IMR-90 (cell line): Measurements from ENCODE around the gene SPACA5. TPM values are rescaled to one million over a fixed set of nuclear protein-coding genes. Genes with fewer than 3 reads are reported as not detected.

Experiments used
- ATAC-seq: fragments of 200-7000 bp; cut with Tn5 transposase; 2 replicates; pipeline ENCODE4 v1.9.1; 2020; ENCODE audit warnings: low read depth, mild to moderate bottlenecking, moderate library complexity
- BruUV-seq: library from RNA; stranded (reverse); fragments of 400-500 nt; replicated peaks from 2 replicates; lab custom pipeline; 2021; lab: Mats Ljungman, UMichigan
- CTCF ChIA-PET: fragments of 300-600 bp; formaldehyde crosslinking; extraction: SDS; loops from one replicate; lab custom pipeline; 2021; ENCODE audit warnings: antibody characterized with exemption; lab: Yijun Ruan, JAX
- POLR2A ChIA-PET: fragments of 300-600 bp; sonication (Branson Sonifier 250); formaldehyde crosslinking; loops from one replicate; lab custom pipeline; 2022; ENCODE audit warnings: antibody characterized with exemption; ENCODE audit not compliant: unreplicated experiment; lab: Charles Lee
- DNase-seq: peaks from one replicate; pipeline ENCODE4 v3.0.0; 2013
- H2AFZ ChIP-seq: replicated peaks from 2 replicates; pipeline ENCODE3; 2013; ENCODE audit warnings: low read length, mild to moderate bottlenecking; ENCODE audit not compliant: poor library complexity
- H2AK5ac ChIP-seq: 2 replicates; pipeline ENCODE4 v1.6.1; 2013; ENCODE audit warnings: low read depth, low read length, inconsistent platforms
- H2AK9ac ChIP-seq: replicated peaks from 2 replicates; pipeline ENCODE3; 2013; ENCODE audit warnings: mild to moderate bottlenecking, low read depth, low read length, moderate library complexity; ENCODE audit not compliant: poor library complexity
- H2BK120ac ChIP-seq: 2 replicates; pipeline ENCODE4 v1.6.1; 2013; ENCODE audit warnings: low read depth, low read length, inconsistent platforms
- H2BK15ac ChIP-seq: 3 replicates; pipeline ENCODE4 v1.6.1; 2013; ENCODE audit warnings: low read depth, low read length, inconsistent platforms
- H2BK20ac ChIP-seq: 2 replicates; pipeline ENCODE4 v1.6.1; 2013; ENCODE audit warnings: low read depth, mild to moderate bottlenecking, inconsistent platforms, low read length, moderate library complexity
- H2BK5ac ChIP-seq: 2 replicates; pipeline ENCODE4 v1.6.1; 2013; ENCODE audit warnings: mild to moderate bottlenecking, low read depth, low read length, inconsistent platforms; ENCODE audit not compliant: poor library complexity, severe bottlenecking
- H3K14ac ChIP-seq: replicated peaks from 2 replicates; pipeline ENCODE4 v1.6.1; 2013; ENCODE audit warnings: low read depth, low read length, inconsistent platforms
- H3K18ac ChIP-seq: 2 replicates; pipeline ENCODE4 v1.6.1; 2013; ENCODE audit warnings: low read depth, low read length, control low read depth
- H3K23ac ChIP-seq: 2 replicates; pipeline ENCODE4 v1.6.1; 2013; ENCODE audit warnings: low read depth, low read length, inconsistent platforms
- H3K27ac ChIP-seq: 2 replicates; pipeline ENCODE4 v1.5.1; 2013; ENCODE audit warnings: mild to moderate bottlenecking, control low read depth, low read length; ENCODE audit not compliant: insufficient read depth
- H3K27me3 ChIP-seq: 2 replicates; pipeline ENCODE4 v1.6.1; 2013; ENCODE audit warnings: low read length; ENCODE audit not compliant: control insufficient read depth, insufficient read depth
- H3K36me3 ChIP-seq: 2 replicates; pipeline ENCODE4 v1.6.1; 2013; ENCODE audit warnings: low read length, mixed read lengths; ENCODE audit not compliant: control insufficient read depth, insufficient read depth
- H3K4ac ChIP-seq: 2 replicates; pipeline ENCODE4 v1.6.1; 2013; ENCODE audit warnings: low read depth, low read length, inconsistent platforms
- H3K4me1 ChIP-seq: 2 replicates; pipeline ENCODE4 v1.6.1; 2013; ENCODE audit warnings: low read length, mixed read lengths; ENCODE audit not compliant: control insufficient read depth, insufficient read depth
- H3K4me2 ChIP-seq: 2 replicates; pipeline ENCODE4 v1.6.1; 2013; ENCODE audit warnings: low read depth, mild to moderate bottlenecking, control low read depth, low read length, moderate library complexity
- H3K4me3 ChIP-seq: 2 replicates; pipeline ENCODE4 v1.5.1; 2013; ENCODE audit warnings: low read depth, mild to moderate bottlenecking, control low read depth, low read length, moderate library complexity; ENCODE audit not compliant: insufficient read depth
- H3K56ac ChIP-seq: 2 replicates; pipeline ENCODE4 v1.6.1; 2013; ENCODE audit warnings: low read length, inconsistent platforms; ENCODE audit not compliant: insufficient read depth; ENCODE audit errors: extremely low read depth
- H3K79me1 ChIP-seq, 2 experiments: 2 replicates each; pipeline ENCODE4 v1.6.1; 2013; ENCODE audit warnings: low read length in 2 of 2, inconsistent platforms in 1 of 2, low read depth in 1 of 2
- H3K9ac ChIP-seq: 2 replicates; pipeline ENCODE4 v1.6.1; 2013; ENCODE audit warnings: low read depth, low read length, control low read depth
- H3K9me1 ChIP-seq: 2 replicates; pipeline ENCODE4 v1.6.1; 2013; ENCODE audit warnings: low read length, inconsistent platforms; ENCODE audit not compliant: insufficient read depth
- H3K9me3 ChIP-seq: 2 replicates; pipeline ENCODE4 v1.6.1; 2013; ENCODE audit warnings: low read length; ENCODE audit not compliant: control insufficient read depth, insufficient read depth
- H4K20me1 ChIP-seq: 2 replicates; pipeline ENCODE4 v1.6.1; 2013; ENCODE audit warnings: low read length, inconsistent platforms; ENCODE audit not compliant: insufficient read depth
- H4K5ac ChIP-seq: 2 replicates; pipeline ENCODE4 v1.6.1; 2013; ENCODE audit warnings: mild to moderate bottlenecking, low read depth, low read length, control low read depth
- H4K8ac ChIP-seq, 2 experiments: 2 replicates each; pipeline ENCODE4 v1.6.1; 2013; ENCODE audit warnings: low read depth in 2 of 2, low read length in 2 of 2, control low read depth in 1 of 2, inconsistent platforms in 1 of 2
- H4K91ac ChIP-seq: 2 replicates; pipeline ENCODE4 v1.6.1; 2013; ENCODE audit warnings: low read depth, low read length, inconsistent platforms; ENCODE audit not compliant: insufficient read depth
- USF2 ChIP-seq: fragments of 150-350 bp; IDR thresholded peaks from 2 replicates; pipeline ENCODE4 v1.6.1; 2017; ENCODE audit warnings: mild to moderate bottlenecking, antibody characterized with exemption, low read length, low read depth
- WGBS, 2 experiments: methylation state at CpG; one replicate each; pipeline versions ENCODE4 v1.1.5 to v1.1.7; 2013; ENCODE audit warnings: missing lambda C conversion rate in 2 of 2; ENCODE audit not compliant: insufficient read length in 1 of 2; ENCODE audit errors: extremely low coverage in 2 of 2; 5-methylcytosine and 5-hydroxymethylcytosine counted together
- dilution Hi-C: fragments of 300-500 bp; cut with HindIII; formaldehyde crosslinking; loops from one replicate; pipeline ENCODE4 v1.14.3; 2018; ENCODE audit warnings: low sequenced_read_pairs; ENCODE audit not compliant: unreplicated experiment
- in situ Hi-C: fragments of 300-500 bp; cut with MboI; formaldehyde crosslinking; loops from 3 replicates; pipeline ENCODE4 v1.14.3; 2019; ENCODE audit warnings: low sequenced_read_pairs, inconsistent platforms, mixed read lengths
- intact Hi-C: fragments of 100-400 bp; cut with micrococcal nuclease; formaldehyde crosslinking; loops from 2 replicates; pipeline ENCODE4 v1.10.0; 2022
- polyA plus RNA-seq, 3 experiments: library from polyadenylated mRNA; depleted of rRNA; stranded (reverse); fragments of >200 nt; gene quantifications; 2 replicates each; pipeline ENCODE4 v1.2.3, GENCODE V29; 2012; ENCODE audit warnings: low replicate concordance in 1 of 3
- total RNA-seq: library from RNA; depleted of rRNA; stranded (reverse); fragments of >200 nt; gene quantifications from 2 replicates; pipeline ENCODE4 v1.2.3, GENCODE V29; 2012

Gene SPACA5
- total and polyA plus RNA-seq, 2 of the 4 experiments (the other 2 are of a cell fraction), result not detected

- in situ Hi-C loops, result no loop called here
- no peak overlapping the region for H2BK5ac ChIP-seq
- DNase-seq (no peak), ATAC-seq (no peak)
- no peak overlapping the region for H3K23ac ChIP-seq
- CTCF ChIA-PET, result no interaction called here
- no peak overlapping the region for H3K4me2 ChIP-seq
- no peak overlapping the region for H2BK20ac ChIP-seq
- H3K79me1 ChIP-seq, result no peaks in the 10 kb centered on the region
- H3K4ac ChIP-seq, result no peak overlapping the region
- no peak overlapping the region for H3K18ac ChIP-seq
- TF ChIP-seq USF2, result no peak
- H2AFZ ChIP-seq, result no peak overlapping the region
- no peak overlapping the region for H2BK120ac ChIP-seq
- POLR2A ChIA-PET, result no interaction called here
- H2AK9ac ChIP-seq, result no peak overlapping the region
- no peak overlapping the region for H3K4me3 ChIP-seq
- H4K5ac ChIP-seq, result no peak overlapping the region
- intact Hi-C loops, result no loop called here
- peaks cover 19% of the 10 kb centered on the region for H3K9me3 ChIP-seq
- no peak overlapping the region for H3K9ac ChIP-seq
- H3K36me3 ChIP-seq, result peaks cover 2% of the 10 kb centered on the region
- BruUV-seq, result no TSS peak
- no peak overlapping the region for H4K91ac ChIP-seq
- dilution Hi-C loops, result no loop called here
- H3K27me3 ChIP-seq, result no peaks in the 10 kb centered on the region
- WGBS, 2 experiments, result no CpG with 5 or more reads among the region's 2 CpGs
- no peak overlapping the region for H3K27ac ChIP-seq
- no peak overlapping the region for H2AK5ac ChIP-seq
- no peak overlapping the region for H3K14ac ChIP-seq
- H3K4me1 ChIP-seq, result no peaks in the 10 kb centered on the region
- H2BK15ac ChIP-seq, result no peak overlapping the region
- H4K8ac ChIP-seq, result no peak overlapping the region
- H4K20me1 ChIP-seq, result no peaks in the 10 kb centered on the region
- no peak overlapping the region for H3K56ac ChIP-seq
- H3K9me1 ChIP-seq, result no peaks in the 10 kb centered on the region
These were observed 52.0 kb downstream of the SPACA5 start for GRCh38 chrX:48058621-48059295.
